Mononuclear cell (primary cell): ENCODE results near the gene RELA. TPM values are rescaled to one million over a fixed set of nuclear protein-coding genes. Genes with fewer than 3 reads are reported as not detected.

Experiments used
- H3K27me3 ChIP-seq: 2 replicates; pipeline ENCODE4 v1.6.0; 2011; ENCODE audit warnings: low read length, control low read depth; ENCODE audit not compliant: insufficient read depth
- H3K4me1 ChIP-seq: 2 replicates; pipeline ENCODE4 v1.5.1; 2011; ENCODE audit warnings: mild to moderate bottlenecking, low read length, control low read depth; ENCODE audit not compliant: insufficient read depth
- H3K4me3 ChIP-seq: 2 replicates; pipeline ENCODE4 v1.5.1; 2011; ENCODE audit warnings: mild to moderate bottlenecking, low read length, moderate library complexity
- H3K9me3 ChIP-seq: 2 replicates; pipeline ENCODE4 v1.5.1; 2011; ENCODE audit warnings: low read depth, mild to moderate bottlenecking, control low read depth, low read length
- total RNA-seq: library from RNA; depleted of rRNA; stranded (reverse); fragments of >200 nt; gene quantifications from one replicate; pipeline ENCODE4 v1.2.3, GENCODE V29; 2012

Gene RELA
- total RNA-seq, 1 donor = 107 TPM

DNA sequence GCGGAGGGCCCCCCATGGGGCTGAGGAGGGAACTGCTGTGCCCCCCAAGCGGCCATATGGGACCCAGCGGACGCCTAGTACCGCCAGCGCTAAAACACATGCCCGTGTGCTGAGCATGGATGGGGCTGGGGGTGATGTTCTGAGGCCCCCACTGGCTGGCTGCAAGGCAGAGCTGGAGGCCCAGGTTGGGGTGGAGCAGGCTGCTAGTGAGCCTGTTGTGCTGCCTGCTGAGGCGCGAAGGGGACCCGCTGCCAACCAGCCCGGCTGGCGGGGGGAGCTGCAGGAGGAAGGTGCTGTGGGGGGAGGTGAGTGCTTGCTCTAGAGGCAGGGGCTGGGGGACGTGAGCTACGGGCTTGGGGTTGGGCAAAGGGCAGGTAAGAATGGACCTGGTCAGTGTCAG is 44.0 kb downstream of the RELA start:
- H3K9me3 ChIP-seq = no peaks in the 10 kb centered on the region
- H3K4me1 ChIP-seq = peaks cover 18% of the 10 kb centered on the region
- H3K27me3 ChIP-seq = no peaks in the 10 kb centered on the region
- no peak overlapping the region for H3K4me3 ChIP-seq

DNA sequence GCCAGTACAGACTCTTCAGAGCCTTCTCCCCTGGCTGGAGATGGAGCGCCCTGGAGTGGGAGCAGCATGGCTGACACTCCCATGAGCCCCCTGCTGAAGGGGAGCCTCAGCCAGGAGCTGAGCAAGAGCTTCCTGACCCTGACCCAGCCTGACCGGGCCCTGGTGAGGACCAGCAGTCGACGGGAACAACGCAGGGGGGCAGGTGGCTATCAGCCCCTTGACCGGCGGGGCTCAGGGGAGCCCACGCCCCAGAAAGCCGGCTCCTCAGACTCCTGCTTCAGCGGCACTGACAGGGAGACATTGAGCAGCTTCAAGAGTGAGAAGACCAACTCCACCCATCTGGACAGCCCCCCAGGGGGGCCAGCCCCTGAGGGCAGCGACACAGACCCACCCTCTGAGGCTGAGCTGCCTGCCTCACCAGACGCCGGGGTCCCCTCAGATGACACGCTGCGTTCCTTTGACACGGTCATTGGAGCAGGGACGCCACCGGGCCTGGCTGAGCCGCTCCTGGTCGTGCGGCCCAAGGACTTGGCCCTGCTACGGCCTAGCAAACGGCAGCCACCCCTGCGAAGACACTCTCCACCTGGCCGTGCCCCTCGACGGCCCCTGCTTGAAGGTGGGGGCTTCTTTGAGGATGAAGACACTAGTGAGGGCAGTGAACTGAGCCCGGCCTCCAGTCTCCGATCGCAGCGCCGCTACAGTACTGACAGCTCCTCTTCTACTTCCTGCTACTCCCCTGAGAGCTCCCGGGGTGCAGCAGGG is 44.5 kb downstream of the RELA start:
- H3K9me3 ChIP-seq = no peaks in the 10 kb centered on the region
- H3K4me3 ChIP-seq = no peak overlapping the region
- peaks cover 20% of the 10 kb centered on the region for H3K4me1 ChIP-seq
- no peaks in the 10 kb centered on the region for H3K27me3 ChIP-seq

- Histone ChIP-seq H3K9me3 (no peaks in the 10 kb centered on the region), H3K27me3 (no peaks in the 10 kb centered on the region), H3K4me1 (peaks cover 28% of the 10 kb centered on the region), H3K4me3 (no peak overlapping the region)
Observed at GRCh38 chr11:65617136-65617850, 45.4 kb downstream of the RELA start.

GRCh38 chr11:65616575-65617001 is 46.1 kb downstream of the RELA start:
- Histone ChIP-seq H3K27me3 (no peaks in the 10 kb centered on the region), H3K4me3 (peak overlapping the region; percentile 78), H3K4me1 (peaks cover 35% of the 10 kb centered on the region), H3K9me3 (no peaks in the 10 kb centered on the region)

DNA sequence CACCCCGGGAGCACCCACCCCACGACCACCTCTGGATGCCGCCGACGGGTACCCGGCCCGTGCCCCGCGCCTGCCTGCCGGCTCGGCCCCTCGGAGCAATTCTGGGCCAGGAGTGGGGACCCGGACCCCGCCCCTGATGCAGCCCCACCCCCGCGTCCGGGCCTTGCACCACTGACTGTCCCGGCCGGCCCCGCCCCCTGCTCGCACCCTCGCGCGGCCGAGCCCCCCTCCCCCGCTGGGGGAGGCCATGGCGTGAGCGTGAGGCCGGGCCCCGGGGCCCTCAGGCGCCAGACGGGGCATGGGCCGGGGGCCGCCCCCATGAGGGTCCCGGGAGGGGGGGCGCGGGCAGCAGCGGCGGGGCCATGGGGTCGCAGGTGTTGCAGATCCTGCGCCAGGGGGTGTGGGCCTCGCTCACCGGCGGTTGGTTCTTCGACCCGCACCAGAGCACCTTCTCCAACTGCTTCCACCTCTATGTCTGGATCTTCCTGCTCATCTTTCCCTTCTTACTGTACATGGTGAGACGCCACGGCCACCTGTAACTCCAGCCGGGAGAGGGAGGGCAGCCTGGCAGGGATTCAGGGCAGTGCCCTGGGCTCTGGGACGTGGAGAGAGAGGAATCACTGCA is 46.7 kb downstream of the RELA start:
- Histone ChIP-seq H3K4me3 (peak overlapping the region; percentile 78), H3K27me3 (no peaks in the 10 kb centered on the region), H3K9me3 (no peaks in the 10 kb centered on the region), H3K4me1 (peaks cover 41% of the 10 kb centered on the region)

DNA sequence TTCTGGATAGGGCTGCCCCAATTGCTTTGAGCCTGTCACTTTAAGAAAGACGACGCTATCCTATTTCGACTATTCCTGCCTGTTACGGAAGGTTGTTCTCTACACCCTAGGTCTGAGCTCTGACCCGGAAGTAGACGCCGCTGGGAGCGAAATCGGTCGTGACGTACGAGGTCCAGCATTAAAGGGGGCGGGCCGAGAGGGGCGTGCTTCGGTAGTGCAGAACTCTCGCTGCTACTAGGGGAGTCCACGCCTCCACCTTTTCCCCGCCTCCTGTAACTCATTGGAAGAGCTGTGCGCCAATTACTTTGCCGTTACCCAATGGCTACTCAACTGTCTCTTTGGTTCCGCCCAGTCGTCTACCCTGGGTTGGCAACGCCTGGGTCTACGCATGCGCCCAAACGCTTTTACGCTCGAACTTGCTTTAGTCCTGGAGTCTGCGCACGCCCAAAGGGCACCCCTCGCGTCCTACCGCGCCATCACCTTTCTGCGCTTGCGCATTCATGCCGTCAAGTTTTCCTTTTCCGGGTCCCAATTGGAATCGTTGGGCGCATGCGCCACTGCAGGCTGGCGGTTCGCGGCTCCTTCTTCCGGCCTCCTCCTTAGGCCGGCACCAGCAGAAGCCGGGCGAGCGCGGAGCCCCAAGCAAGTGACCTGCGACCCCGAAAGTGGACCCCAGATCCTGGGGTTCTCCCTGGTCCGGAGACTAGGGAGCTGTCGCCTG is 47.3 kb downstream of the RELA start, which contains the start of gene PCNX3:
TSS of gene PCNX3 (plus strand) at position 548 of the 721 bp plus-strand sequence. CDS start 536 bp downstream, outside the sequence.
- Histone ChIP-seq H3K4me3 (peak within 1 kb of the TSS; percentile 92), H3K4me1 (peaks cover 47% of the 10 kb centered on the region), H3K27me3 (no peaks in the 10 kb centered on the region), H3K9me3 (no peaks in the 10 kb centered on the region)

GRCh38 chr11:65613091-65613928 is 49.4 kb downstream of the RELA start:
- H3K4me1 ChIP-seq = peaks cover 60% of the 10 kb centered on the region

GRCh38 chr11:65612691-65613090 is 50.0 kb downstream of the RELA start:
- Histone ChIP-seq H3K27me3 (no peaks in the 10 kb centered on the region), H3K9me3 (no peaks in the 10 kb centered on the region), H3K4me1 (peaks cover 60% of the 10 kb centered on the region), H3K4me3 (peak overlapping the region; percentile 92)

More at GRCh38 chr11:65613091-65613928, 49.4 kb downstream of the RELA start:
- no peaks in the 10 kb centered on the region for H3K27me3 ChIP-seq
- H3K4me3 ChIP-seq = peak overlapping the region; percentile 92
- no peaks in the 10 kb centered on the region for H3K9me3 ChIP-seq

GRCh38 chr11:65611758-65612603 is 50.7 kb downstream of the RELA start:
- Histone ChIP-seq H3K27me3 (no peaks in the 10 kb centered on the region), H3K9me3 (no peaks in the 10 kb centered on the region), H3K4me1 (peaks cover 54% of the 10 kb centered on the region), H3K4me3 (peak overlapping the region; percentile 92)

DNA sequence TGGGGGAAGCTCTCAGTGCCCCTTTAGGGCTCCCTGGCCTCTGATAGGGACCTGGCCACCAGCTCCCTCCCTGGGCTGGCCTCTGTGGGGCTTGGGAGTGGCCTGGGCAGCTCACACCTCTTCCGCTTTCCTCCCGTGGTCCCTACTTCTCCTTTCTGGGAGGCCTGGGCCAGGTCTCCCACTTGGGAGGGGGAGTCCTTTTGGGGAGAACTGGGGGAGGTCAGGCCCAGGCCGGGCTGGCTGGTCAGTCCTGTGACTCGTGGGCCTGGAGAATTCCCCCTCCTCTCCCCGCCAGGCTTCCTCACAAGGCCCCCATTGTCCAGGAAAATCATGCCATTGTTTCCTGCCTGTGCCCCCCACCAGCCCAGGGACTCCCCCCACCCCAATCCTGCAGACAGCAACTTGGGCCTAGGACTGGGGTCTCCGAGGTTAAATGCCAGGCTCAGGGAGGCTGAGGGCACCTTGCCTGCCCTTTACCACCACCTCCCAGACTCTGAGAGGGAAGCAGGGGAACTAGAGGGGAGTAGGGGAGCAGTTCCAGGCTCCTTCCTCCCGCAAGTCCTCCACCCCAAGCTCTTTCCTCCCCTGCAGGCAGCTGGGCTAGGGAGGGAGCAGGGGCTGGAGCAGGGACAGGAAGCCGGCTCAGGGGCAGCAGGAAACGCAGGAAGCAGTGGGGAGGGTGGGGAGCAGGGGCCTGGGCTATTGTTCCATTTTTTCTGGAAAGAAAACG is 51.5 kb downstream of the RELA start:
- Histone ChIP-seq H3K27me3 (no peaks in the 10 kb centered on the region), H3K4me1 (peaks cover 46% of the 10 kb centered on the region), H3K4me3 (peak overlapping the region; percentile 92), H3K9me3 (no peaks in the 10 kb centered on the region)

GRCh38 chr11:65610404-65610803 is 52.3 kb downstream of the RELA start:
- Histone ChIP-seq H3K4me3 (peak overlapping the region; percentile 92), H3K9me3 (no peaks in the 10 kb centered on the region), H3K27me3 (no peaks in the 10 kb centered on the region), H3K4me1 (peaks cover 45% of the 10 kb centered on the region)

GRCh38 chr11:65609665-65610064 is 53.1 kb downstream of the RELA start:
- Histone ChIP-seq H3K27me3 (no peaks in the 10 kb centered on the region), H3K4me1 (peaks cover 42% of the 10 kb centered on the region), H3K9me3 (no peaks in the 10 kb centered on the region), H3K4me3 (no peak overlapping the region)

DNA sequence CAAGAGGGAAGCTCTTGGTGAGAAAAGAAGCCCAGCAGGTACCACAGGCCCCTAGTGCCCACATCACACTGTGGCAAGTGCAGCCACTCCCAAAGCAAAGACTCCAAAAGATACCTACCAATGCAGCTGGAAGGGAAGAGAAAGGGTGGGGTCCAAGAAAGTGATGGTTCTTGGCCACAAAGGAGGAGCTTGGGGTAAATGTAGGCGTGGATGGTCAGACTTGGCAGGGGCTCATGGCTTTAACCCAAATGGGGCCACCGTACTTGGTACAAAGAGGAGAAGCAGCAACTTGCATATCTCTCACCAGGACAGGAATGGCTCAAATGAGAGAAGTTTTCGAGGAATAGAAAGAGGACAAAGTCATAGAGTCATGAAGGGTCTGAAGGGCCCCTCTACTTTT is 53.5 kb downstream of the RELA start:
- Histone ChIP-seq H3K4me1 (peaks cover 42% of the 10 kb centered on the region), H3K9me3 (no peaks in the 10 kb centered on the region), H3K27me3 (no peaks in the 10 kb centered on the region), H3K4me3 (no peak overlapping the region)
